HL-60 (cell line): Measurements from ENCODE around the gene AEN.

Experiments
- GABPA ChIP-seq: IDR thresholded peaks from 2 replicates; pipeline ENCODE4 v1.6.1; 2012; ENCODE audit warnings: low read depth
- POLR2AphosphoS5 ChIP-seq: IDR thresholded peaks from 2 replicates; pipeline ENCODE4 v1.6.1; 2012; ENCODE audit warnings: low read depth
- TF ChIP-seq, protein P1 (sequence below): IDR thresholded peaks from one replicate; pipeline ENCODE4 v1.5.1; 2011; ENCODE audit warnings: low read length, control low read depth, inconsistent platforms; ENCODE audit not compliant: insufficient read depth
- TF ChIP-seq, protein P2 (sequence below): IDR thresholded peaks from 2 replicates; pipeline ENCODE4 v1.6.1; 2012; ENCODE audit warnings: low read depth; ENCODE audit not compliant: insufficient replicate concordance

DNA sequence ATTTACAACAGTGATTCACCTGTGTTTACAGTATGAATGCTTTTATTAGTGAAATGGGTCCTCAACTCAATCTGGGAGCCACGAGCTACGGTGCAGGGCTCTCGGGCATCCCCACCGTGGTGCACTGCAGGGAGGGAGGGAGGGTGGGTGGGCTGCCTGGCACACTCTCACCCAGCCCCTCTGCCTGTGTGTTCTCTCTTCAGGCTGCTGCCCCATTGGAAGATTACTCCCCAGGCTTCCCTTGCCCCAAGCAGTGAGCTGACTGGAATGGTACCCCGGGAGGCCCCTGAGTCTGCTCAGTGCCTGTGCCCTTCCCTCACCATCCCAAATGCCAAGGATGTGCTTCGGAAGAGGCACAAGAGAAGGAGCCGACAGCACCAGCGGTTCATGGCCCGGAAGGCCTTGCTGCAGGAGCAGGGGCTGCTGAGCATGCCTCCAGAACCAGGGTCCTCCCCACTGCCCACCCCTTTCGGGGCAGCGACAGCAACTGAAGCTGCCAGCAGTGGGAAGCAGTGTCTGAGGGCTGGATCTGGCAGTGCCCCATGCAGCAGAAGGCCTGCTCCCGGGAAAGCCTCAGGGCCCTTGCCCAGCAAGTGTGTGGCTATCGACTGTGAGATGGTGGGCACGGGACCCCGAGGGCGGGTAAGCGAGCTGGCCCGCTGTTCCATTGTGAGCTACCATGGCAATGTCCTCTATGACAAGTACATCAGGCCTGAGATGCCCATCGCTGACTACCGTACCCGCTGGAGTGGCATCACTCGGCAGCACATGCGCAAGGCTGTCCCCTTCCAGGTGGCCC is 5.0 kb downstream of the AEN start:
- TF ChIP-seq GABPA = no peak
- TF ChIP-seq, protein P1, sequence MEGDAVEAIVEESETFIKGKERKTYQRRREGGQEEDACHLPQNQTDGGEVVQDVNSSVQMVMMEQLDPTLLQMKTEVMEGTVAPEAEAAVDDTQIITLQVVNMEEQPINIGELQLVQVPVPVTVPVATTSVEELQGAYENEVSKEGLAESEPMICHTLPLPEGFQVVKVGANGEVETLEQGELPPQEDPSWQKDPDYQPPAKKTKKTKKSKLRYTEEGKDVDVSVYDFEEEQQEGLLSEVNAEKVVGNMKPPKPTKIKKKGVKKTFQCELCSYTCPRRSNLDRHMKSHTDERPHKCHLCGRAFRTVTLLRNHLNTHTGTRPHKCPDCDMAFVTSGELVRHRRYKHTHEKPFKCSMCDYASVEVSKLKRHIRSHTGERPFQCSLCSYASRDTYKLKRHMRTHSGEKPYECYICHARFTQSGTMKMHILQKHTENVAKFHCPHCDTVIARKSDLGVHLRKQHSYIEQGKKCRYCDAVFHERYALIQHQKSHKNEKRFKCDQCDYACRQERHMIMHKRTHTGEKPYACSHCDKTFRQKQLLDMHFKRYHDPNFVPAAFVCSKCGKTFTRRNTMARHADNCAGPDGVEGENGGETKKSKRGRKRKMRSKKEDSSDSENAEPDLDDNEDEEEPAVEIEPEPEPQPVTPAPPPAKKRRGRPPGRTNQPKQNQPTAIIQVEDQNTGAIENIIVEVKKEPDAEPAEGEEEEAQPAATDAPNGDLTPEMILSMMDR = no peak
- TF ChIP-seq, protein P2, sequence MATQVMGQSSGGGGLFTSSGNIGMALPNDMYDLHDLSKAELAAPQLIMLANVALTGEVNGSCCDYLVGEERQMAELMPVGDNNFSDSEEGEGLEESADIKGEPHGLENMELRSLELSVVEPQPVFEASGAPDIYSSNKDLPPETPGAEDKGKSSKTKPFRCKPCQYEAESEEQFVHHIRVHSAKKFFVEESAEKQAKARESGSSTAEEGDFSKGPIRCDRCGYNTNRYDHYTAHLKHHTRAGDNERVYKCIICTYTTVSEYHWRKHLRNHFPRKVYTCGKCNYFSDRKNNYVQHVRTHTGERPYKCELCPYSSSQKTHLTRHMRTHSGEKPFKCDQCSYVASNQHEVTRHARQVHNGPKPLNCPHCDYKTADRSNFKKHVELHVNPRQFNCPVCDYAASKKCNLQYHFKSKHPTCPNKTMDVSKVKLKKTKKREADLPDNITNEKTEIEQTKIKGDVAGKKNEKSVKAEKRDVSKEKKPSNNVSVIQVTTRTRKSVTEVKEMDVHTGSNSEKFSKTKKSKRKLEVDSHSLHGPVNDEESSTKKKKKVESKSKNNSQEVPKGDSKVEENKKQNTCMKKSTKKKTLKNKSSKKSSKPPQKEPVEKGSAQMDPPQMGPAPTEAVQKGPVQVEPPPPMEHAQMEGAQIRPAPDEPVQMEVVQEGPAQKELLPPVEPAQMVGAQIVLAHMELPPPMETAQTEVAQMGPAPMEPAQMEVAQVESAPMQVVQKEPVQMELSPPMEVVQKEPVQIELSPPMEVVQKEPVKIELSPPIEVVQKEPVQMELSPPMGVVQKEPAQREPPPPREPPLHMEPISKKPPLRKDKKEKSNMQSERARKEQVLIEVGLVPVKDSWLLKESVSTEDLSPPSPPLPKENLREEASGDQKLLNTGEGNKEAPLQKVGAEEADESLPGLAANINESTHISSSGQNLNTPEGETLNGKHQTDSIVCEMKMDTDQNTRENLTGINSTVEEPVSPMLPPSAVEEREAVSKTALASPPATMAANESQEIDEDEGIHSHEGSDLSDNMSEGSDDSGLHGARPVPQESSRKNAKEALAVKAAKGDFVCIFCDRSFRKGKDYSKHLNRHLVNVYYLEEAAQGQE = no peak
- no peak for TF ChIP-seq POLR2AphosphoS5
